Measurements from ENCODE around the gene DRG1. TPM values are rescaled to one million over a fixed set of nuclear protein-coding genes. Genes with fewer than 3 reads are reported as not detected.

Gene DRG1
- total RNA-seq, 6 donors from 2014 or later, result 32.8 to 49.3 (median 44.0) TPM

DNA sequence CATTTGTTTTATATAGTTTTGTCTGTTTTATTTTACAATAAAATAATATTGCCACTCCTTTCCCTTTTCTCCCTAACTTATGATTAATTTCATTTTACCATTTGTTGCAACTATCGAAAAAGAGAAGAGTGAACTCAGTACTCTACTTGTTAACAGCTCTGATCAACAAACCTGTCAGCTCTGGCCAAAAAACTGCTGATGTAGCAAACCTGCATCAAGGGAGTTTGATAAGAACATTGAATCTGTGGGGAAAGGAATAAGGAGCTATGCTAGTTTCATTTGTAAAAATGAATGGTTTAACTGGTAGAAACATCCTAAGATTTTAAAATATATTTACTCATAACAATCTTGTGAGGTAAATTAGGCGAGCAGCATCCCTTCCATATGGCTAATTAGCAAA lies 47.4 kb downstream of the DRG1 start:
- ATAC-seq (ENCODE audit: low FRiP score in 2 of 2) (no peak), DNase-seq (no peak)
- peaks cover 8 to 79% (median 46%) of the 10 kb centered on the region in 4 donors for H3K36me3 ChIP-seq
- H3K4me3 ChIP-seq, result no peak overlapping the region
- WGBS, 2 donors, result 91 to 93% methylated on average over 2 of the region's 2 CpGs
- TF ChIP-seq, protein P1, sequence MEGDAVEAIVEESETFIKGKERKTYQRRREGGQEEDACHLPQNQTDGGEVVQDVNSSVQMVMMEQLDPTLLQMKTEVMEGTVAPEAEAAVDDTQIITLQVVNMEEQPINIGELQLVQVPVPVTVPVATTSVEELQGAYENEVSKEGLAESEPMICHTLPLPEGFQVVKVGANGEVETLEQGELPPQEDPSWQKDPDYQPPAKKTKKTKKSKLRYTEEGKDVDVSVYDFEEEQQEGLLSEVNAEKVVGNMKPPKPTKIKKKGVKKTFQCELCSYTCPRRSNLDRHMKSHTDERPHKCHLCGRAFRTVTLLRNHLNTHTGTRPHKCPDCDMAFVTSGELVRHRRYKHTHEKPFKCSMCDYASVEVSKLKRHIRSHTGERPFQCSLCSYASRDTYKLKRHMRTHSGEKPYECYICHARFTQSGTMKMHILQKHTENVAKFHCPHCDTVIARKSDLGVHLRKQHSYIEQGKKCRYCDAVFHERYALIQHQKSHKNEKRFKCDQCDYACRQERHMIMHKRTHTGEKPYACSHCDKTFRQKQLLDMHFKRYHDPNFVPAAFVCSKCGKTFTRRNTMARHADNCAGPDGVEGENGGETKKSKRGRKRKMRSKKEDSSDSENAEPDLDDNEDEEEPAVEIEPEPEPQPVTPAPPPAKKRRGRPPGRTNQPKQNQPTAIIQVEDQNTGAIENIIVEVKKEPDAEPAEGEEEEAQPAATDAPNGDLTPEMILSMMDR (IDR thresholded peaks at IDR 0.05), result no peak
- no peak for TF ChIP-seq EP300 (IDR thresholded peaks at IDR 0.05)
- no peak for TF ChIP-seq POLR2AphosphoS5 (IDR thresholded peaks at IDR 0.05)
- TF ChIP-seq POLR2A (IDR thresholded peaks at IDR 0.05), result no peak
- H3K27ac ChIP-seq, result no peak overlapping the region
- H3K27me3 ChIP-seq, result no peaks in the 10 kb centered on the region
- no peaks in the 10 kb centered on the region for H3K4me1 ChIP-seq
- H3K9me3 ChIP-seq, result no peaks in the 10 kb centered on the region

DNA sequence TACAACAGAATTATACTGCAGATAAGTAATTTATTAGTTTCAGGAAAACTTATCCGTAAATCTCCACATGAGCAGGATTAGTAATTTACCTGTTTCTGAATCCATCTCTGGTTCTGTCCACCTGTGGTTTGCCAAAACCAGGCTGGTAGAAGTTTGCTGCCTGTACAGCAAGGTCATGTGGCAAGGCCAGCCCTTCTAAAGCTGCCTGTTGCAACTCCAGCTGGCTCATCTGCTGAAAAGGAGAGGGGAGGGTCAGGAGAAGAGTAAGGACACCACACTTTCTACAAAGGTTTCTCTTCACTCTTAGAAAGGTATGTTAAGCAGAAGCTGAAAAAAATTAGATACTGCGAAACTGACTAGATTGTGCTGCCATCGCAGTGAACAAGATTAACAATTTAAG lies 47.9 kb downstream of the DRG1 start:
- DNase-seq (no peak), ATAC-seq (ENCODE audit: low FRiP score in 2 of 2) (no peak)
- Histone ChIP-seq H3K4me3 (no peak overlapping the region), H3K36me3 (peaks cover 4 to 77% (median 40%) of the 10 kb centered on the region in 4 donors), H3K27ac (no peak overlapping the region), H3K9me3 (no peaks in the 10 kb centered on the region), H3K27me3 (no peaks in the 10 kb centered on the region), H3K4me1 (no peaks in the 10 kb centered on the region)
- 89 to 97% methylated on average over 3 of the region's 3 CpGs for WGBS, 2 donors
- TF ChIP-seq, protein P1 (IDR thresholded peaks at IDR 0.05), result no peak
- TF ChIP-seq POLR2A (IDR thresholded peaks at IDR 0.05) (no peak), POLR2AphosphoS5 (IDR thresholded peaks at IDR 0.05) (no peak), EP300 (IDR thresholded peaks at IDR 0.05) (no peak)

DNA sequence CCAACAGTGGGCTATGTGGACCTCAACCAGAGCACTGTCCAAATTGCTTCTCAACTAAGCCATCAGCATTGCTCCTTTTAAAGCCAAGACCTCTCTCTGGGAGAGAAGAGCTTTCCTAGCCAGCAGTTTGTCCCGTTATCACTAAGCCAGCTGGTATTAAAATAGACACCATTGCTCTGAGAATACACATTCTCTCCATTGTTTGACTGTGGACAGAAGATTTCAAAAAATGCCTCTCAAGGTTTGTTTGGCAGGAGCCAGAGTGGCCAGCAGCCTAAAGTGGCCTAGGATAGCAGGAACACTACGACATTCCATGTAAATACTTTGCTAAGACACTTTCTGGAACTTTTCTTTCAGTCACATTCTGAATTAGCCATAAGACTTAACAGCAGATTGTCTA lies 49.0 kb downstream of the DRG1 start:
- no peak overlapping the region for H3K27ac ChIP-seq
- no peak for TF ChIP-seq POLR2A (IDR thresholded peaks at IDR 0.05)
- no peak for TF ChIP-seq POLR2AphosphoS5 (IDR thresholded peaks at IDR 0.05)
- TF ChIP-seq EP300 (IDR thresholded peaks at IDR 0.05), result no peak
- TF ChIP-seq, protein P1 (IDR thresholded peaks at IDR 0.05), result no peak
- no peaks in the 10 kb centered on the region for H3K9me3 ChIP-seq
- peaks cover 4 to 77% (median 38%) of the 10 kb centered on the region in 4 donors for H3K36me3 ChIP-seq
- DNase-seq, result no peak
- WGBS, 2 donors, result 68 to 79% methylated on average over 2 of the region's 2 CpGs
- H3K4me1 ChIP-seq, result no peaks in the 10 kb centered on the region
- H3K4me3 ChIP-seq, result no peak overlapping the region
- no peaks in the 10 kb centered on the region for H3K27me3 ChIP-seq
- no peak for ATAC-seq (ENCODE audit: low FRiP score in 2 of 2)

DNA sequence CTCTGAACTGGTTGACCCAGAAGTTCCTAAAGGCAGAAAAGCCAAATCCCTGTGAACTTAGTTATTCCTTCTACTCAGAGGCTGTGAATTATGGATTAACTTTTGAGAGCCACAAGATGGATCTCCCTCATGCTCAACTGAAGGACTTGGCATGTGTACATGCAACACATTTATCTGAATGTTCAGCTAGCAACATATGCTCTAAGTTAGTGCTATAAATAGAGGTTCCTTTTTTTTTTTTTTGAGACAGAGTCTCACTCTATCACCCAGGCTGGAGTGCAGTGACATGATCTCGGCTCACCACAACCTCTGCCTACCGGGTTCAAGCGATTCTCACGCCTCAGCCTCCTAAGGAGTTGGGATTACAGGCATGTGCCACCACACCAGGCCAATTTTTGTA lies 50.1 kb downstream of the DRG1 start:
- Histone ChIP-seq H3K4me3 (no peak overlapping the region), H3K36me3 (peaks cover 14 to 78% (median 44%) of the 10 kb centered on the region in 4 donors), H3K27me3 (no peaks in the 10 kb centered on the region), H3K9me3 (no peaks in the 10 kb centered on the region), H3K4me1 (no peaks in the 10 kb centered on the region), H3K27ac (no peak overlapping the region)
- no peak for ATAC-seq (ENCODE audit: low FRiP score in 2 of 2)
- WGBS, 2 donors, result 66 to 88% methylated on average over 4 of the region's 4 CpGs
- TF ChIP-seq POLR2A (IDR thresholded peaks at IDR 0.05) (no peak), POLR2AphosphoS5 (IDR thresholded peaks at IDR 0.05) (no peak), EP300 (IDR thresholded peaks at IDR 0.05) (no peak)
- TF ChIP-seq, protein P1 (IDR thresholded peaks at IDR 0.05), result no peak
- DNase-seq, result no peak
